HG03439 (cell line): Measurements from ENCODE around the gene RDM1.
"Not testable (repeated sequence)": the region's sequence is repeated elsewhere in the genome, so short reads cannot be mapped to it uniquely, and the experiment has no call there.

Source experiments
- ATAC-seq: cut with Tn5 transposase; IDR thresholded peaks from one replicate; pipeline ENCODE4 v1.9.1; 2021; ENCODE audit warnings: mild to moderate bottlenecking, moderate library complexity; ENCODE audit not compliant: unreplicated experiment

RDM1 gene

GRCh38 chr17:35900708-35901480 lies 29.7 kb downstream of the RDM1 start:
- ATAC-seq, result no peak

DNA sequence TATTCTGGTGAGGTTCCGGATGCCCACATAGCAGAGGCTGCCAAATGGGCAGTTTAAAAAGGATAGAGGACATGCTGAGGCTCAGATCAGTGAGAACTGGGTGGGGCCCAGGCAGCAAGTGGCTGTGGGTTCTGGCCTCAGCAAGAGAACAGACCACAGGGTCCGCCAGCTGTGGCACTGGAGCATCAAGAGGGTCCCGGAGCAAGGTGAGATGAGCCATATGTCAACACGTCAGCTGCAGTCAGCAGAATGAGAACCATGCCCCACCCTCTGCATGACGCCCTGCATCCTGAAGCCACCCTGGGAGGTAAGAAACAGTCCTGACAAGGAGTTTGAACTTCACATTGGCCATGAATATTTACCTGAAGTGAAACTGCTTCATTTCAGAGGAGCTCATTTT lies 30.3 kb downstream of the RDM1 start:
- no peak for ATAC-seq

GRCh38 chr17:35898283-35899070 lies 32.1 kb downstream of the RDM1 start:
- ATAC-seq, result no peak

- not testable (repeated sequence) for ATAC-seq
Measured at GRCh38 chr17:35897772-35898171, 32.8 kb downstream of the RDM1 start.

GRCh38 chr17:35895636-35896587 lies 34.7 kb downstream of the RDM1 start:
- ATAC-seq, result no peak

DNA sequence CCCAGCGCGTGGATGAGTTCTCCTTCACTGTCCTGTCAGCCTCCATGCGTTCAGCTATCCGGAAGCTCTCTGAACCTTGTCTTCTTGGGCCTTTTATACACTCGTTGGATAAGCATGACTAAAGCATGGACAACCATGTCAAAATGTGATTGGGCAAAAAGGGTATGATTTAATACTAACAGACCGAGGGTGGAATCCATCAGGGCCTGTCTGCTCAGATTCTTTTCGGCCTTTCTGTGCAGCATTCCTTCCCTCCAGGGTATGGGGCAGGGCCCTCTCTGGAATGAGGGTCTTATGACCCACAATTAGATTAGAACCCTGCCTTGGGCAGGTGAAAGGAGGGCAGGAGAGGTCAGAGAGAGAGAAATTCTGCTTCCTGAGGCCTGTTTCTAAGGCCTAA lies 36.4 kb downstream of the RDM1 start:
- ATAC-seq, result no peak

DNA sequence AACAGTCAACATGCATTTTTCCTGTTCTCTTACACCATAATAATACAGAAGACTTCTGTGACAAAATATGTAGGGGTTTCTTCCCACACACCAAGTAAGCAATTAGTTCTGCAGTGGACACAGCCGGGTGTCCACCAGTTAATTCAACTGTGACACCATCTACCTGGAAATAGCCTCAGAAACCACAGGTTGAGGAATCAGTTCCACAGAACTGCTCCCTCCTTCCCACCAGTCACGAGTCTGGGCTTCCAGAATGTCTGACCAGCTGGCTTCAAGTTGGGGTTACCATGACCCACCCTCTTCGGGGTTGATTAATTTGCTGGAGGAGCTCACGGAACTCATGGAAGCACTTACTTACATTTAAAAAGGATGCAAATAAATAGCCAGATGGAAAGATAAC lies 36.8 kb downstream of the RDM1 start:
- no peak for ATAC-seq

DNA sequence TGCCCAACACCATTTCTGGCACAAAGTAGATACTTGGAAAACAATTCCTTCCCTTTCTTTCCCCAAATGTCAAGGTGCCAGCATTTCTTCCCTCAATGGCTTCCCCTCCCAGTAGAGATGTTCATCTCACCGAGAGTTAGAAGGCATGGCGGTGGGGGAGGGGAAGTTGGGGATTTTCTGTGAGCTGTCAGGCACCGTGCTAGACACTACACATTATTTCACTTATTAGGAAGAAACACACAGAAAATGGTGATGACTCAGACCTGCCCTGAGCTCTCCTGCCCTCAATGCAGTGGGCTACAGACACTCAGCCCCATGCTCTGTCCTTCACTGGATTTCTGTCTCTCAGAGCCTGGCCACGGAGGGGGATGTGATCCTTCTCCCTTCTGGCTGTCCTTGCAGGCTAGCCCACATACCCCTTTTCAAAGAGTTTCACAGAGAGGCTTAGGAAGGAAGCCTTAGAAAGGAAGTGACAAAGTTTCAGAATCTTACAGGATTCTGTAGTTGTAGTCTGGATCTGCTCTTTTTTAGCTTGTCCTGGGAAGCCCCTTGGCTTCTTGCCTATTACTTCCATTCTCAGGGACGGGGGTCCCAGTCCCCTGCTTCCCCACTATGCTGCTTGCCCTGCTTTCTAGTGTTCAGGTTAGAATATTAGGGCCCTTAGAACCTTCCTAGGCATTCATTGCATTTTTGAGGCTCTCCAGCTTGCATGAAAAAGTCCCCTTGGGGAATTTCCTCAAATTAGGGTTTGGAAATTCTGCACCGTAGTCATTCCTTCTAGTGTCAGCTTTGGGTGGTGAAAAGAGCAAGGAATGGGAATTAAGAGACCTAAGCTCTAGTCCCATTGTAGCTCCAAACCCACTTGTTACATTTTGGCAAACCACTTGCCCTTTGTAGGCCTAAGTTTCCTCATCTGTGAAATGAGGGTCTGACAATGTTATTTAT lies 38.2 kb downstream of the RDM1 start:
- no peak for ATAC-seq

GRCh38 chr17:35891269-35891668 lies 39.3 kb downstream of the RDM1 start:
- no peak for ATAC-seq

DNA sequence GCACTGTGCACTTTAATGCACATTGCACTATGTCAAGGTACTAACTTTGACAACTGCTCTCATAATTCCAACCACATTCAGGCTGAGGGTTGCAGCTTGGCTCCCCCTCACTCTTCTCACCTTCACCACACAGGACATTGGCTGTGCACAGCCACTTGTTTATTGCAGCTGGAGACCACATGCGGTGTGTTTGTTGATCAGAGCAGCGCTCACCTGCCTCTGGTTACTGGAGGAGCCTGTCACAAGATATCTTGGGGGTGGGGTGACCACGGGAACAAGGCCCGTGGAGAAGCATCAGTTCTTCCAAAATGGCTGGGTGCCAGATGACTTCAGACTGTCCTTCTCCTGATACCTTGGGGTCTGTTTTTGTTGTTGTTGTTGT lies 39.8 kb downstream of the RDM1 start:
- ATAC-seq, result no peak

DNA sequence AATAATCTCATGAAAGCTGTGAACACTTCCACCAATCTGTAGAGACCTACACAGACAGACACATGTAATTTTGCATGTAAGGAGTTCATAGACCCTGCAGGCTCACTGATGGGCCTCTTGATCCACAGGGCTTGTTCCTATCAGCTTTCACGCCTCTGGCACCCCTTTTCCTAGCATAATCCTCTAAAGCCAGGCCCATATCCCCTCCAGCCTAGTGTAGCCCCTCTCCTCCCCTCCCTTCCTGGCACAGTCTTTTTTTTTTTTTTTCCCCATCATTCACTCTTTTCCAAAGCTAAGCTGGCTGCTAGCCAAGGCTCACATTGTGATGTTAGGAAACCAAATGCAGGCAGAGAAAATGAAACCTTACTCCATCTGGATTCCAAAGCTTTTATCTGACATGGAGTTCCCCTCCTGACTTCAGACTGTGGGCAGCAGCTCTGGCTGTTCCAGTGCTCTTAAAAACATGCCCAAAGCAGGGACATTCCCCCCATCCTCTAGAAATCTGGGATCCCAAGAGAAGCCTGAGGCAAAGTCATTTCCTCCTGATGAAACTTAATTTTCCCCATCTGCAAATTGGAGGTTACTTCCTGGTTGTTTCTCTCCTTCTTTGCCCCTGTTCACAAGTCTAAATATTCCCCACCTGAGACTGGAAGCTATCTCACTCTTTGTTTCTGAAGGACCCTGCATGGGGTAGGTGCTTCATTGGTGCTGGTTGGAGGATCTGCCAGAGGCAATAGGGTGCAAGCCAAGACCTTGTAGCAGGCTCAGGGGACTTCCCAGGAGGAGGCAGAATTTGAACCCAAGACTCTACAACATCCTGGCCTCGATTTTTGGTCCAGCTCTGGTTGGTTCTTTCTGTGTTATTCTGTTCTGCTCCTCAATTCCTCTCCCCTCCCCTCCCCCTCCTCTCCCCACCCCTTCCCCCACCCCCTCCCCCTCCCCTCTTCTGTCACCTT lies 40.5 kb downstream of the RDM1 start:
- ATAC-seq, result no peak

GRCh38 chr17:35889241-35889640 lies 41.3 kb downstream of the RDM1 start:
- ATAC-seq, result no peak

- peak; percentile 92 for ATAC-seq
Measured at GRCh38 chr17:35879773-35880654, 50.6 kb downstream of the RDM1 start, which contains the start of gene CCL5. Gene CCL5, minus strand, starts transcription at chr17:35880360.

- no peak for ATAC-seq
Measured at GRCh38 chr17:35878361-35878760, 52.2 kb downstream of the RDM1 start.

DNA sequence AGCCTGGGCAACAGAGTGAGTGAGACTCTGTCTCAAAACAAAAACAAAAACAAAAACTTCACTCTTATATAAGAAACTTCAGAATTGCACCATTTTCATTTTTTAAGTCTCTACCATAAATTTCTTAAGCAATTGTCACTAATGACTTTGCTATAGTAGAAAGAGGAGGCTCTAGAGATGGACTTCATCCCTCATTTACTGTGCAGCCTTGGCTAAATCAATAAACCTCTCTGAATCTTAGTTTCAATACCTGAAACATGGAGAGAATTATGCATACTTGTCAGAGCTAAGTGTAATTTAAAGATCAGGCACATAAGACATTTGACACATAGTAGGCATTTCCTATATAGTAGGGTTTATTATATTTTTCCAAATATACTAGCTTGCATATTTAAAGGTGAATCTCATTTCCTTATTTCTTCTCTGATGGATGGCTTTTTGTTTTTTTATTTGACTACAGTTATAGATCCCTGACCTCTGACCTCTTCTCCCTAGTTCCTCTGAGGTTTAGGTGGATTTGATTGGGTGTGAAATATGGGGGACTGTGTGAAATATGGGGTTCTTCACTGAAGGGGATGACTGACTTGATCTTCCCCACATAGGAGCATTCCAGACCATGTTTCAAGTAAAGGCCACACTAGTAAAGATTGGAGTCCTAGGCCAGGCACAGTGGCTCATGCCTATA lies 53.1 kb downstream of the RDM1 start:
- ATAC-seq, result no peak

GRCh38 chr17:35876534-35876933 lies 54.0 kb downstream of the RDM1 start:
- no peak for ATAC-seq

- ATAC-seq, result no peak
Measured at GRCh38 chr17:35875800-35876139, 54.8 kb downstream of the RDM1 start.
